Activated B cell treated with CpG ODN at 0.5 μM for 24 hours (primary cell): ENCODE data around the gene DNAJB13. TPM values are rescaled to one million over a fixed set of nuclear protein-coding genes. Genes with fewer than 3 reads are reported as not detected.

ENCODE experiments used
- ATAC-seq: fragments of 200-7000 bp; cut with Tn5 transposase; one replicate; pipeline ENCODE4 v1.10.0; 2021; ENCODE audit warnings: low read depth, mild to moderate bottlenecking, moderate library complexity
- CTCF ChIA-PET: fragments of 350-600 bp; sonication (Branson Sonifier 250); formaldehyde crosslinking; loops from one replicate; lab custom pipeline; 2021; ENCODE audit warnings: antibody characterized with exemption; lab: Charles Lee
- POLR2A ChIA-PET: fragments of 350-600 bp; sonication (Branson Sonifier 250); formaldehyde crosslinking; loops from one replicate; lab custom pipeline; 2021; ENCODE audit warnings: antibody characterized with exemption; lab: Charles Lee
- DNase-seq: peaks from one replicate; pipeline ENCODE4 v3.0.0; 2022
- H3K27ac Mint-ChIP-seq: one replicate; pipeline ENCODE4 v1.8.0; 2020; ENCODE audit warnings: mixed read lengths
- H3K27me3 Mint-ChIP-seq: one replicate; pipeline ENCODE4 v1.8.0; 2021; ENCODE audit warnings: mixed read lengths
- H3K36me3 Mint-ChIP-seq: one replicate; pipeline ENCODE4 v1.8.0; 2021; ENCODE audit warnings: low read depth, mixed read lengths
- H3K4me1 Mint-ChIP-seq: one replicate; pipeline ENCODE4 v1.8.0; 2021; ENCODE audit warnings: mixed read lengths
- H3K4me3 Mint-ChIP-seq: one replicate; pipeline ENCODE4 v1.8.0; 2020; ENCODE audit warnings: mild to moderate bottlenecking, mixed read lengths
- H3K9me3 Mint-ChIP-seq: one replicate; pipeline ENCODE4 v1.8.0; 2020; ENCODE audit warnings: mixed read lengths
- intact Hi-C: fragments of 100-400 bp; cut with micrococcal nuclease; formaldehyde crosslinking; loops from one replicate; pipeline ENCODE4 v1.15.1; 2024
- total RNA-seq: library from RNA; stranded (reverse); gene quantifications from 2 replicates; pipeline ENCODE4 v1.2.3, GENCODE V29; 2022
- TF ChIP-seq, protein P1 (sequence below): fragments of 200-600 bp; IDR thresholded peaks from one replicate; pipeline ENCODE4 v1.8.0; 2022; ENCODE audit warnings: antibody characterized with exemption, mild to moderate bottlenecking

DNAJB13 gene
- total RNA-seq, 1 donor from 2014 or later, result not detected

DNA sequence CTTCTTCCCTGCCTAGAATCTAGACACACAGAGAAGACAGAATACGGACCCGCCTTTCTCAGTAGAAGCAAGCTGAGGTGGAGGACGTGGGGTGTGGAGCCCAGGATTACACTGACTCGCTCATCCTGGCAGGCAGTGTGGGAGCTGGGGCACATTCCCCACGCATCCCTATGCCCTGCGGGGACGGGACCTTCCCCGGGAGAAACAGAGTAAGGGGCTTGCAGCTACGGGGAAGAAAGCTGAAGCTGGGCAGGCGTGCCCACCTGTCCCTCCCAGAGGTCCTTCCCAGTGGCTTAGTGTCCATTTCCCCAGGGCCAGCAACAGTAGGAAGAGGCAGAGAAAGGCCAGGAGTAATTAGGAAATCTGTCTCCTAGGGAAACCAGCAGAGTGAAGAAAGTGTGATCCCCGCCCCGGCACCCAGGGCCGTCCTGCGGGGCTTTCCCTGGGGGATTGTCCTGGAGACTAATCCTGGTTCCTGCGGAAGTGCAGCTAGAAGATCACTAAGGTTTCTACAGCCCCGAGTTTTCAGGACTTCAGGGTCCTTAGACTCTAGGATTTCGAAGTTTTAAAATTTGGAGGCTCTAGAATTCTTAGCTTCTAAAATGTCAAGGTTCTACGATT lies 7.8 kb downstream of the DNAJB13 start:
- Mint-ChIP-seq H3K27ac (no peak overlapping the region), H3K36me3 (no peaks in the 10 kb centered on the region), H3K27me3 (peaks cover 23% of the 10 kb centered on the region), H3K9me3 (no peaks in the 10 kb centered on the region), H3K4me3 (no peak overlapping the region), H3K4me1 (peaks cover 6% of the 10 kb centered on the region)
- CTCF ChIA-PET, result interaction anchor here (1.4 kb wide), 1 partner anchor 75 kb away, joined by 3 read pairs; no protein-coding TSS in a partner anchor
- POLR2A ChIA-PET, result no interaction called here
- DNase-seq, result no peak
- no peak for ATAC-seq
- TF ChIP-seq, protein P1, sequence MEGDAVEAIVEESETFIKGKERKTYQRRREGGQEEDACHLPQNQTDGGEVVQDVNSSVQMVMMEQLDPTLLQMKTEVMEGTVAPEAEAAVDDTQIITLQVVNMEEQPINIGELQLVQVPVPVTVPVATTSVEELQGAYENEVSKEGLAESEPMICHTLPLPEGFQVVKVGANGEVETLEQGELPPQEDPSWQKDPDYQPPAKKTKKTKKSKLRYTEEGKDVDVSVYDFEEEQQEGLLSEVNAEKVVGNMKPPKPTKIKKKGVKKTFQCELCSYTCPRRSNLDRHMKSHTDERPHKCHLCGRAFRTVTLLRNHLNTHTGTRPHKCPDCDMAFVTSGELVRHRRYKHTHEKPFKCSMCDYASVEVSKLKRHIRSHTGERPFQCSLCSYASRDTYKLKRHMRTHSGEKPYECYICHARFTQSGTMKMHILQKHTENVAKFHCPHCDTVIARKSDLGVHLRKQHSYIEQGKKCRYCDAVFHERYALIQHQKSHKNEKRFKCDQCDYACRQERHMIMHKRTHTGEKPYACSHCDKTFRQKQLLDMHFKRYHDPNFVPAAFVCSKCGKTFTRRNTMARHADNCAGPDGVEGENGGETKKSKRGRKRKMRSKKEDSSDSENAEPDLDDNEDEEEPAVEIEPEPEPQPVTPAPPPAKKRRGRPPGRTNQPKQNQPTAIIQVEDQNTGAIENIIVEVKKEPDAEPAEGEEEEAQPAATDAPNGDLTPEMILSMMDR, result no peak
- intact Hi-C loops, result no loop called here

DNA sequence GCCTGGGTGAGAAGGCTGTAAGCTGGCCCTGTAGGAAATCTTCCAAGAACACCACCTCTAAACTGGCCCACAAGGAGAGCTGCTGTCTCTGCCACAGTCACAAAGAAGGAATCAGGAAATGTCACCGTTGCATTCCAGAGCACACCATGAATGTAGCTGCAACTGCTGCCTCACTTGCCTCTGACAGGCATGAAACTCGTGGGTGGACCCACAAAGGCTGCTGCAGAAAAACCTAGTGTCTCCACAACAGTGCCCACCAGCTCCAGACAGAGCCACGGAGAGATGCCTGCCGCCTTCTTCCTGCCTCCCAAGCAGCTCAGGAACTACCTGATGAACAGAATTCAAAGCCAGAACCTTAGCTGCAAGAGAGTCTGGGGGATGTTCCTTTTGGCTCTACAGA lies 10.5 kb downstream of the DNAJB13 start:
- intact Hi-C loops, result no loop called here
- POLR2A ChIA-PET, result interaction anchor here (1.1 kb wide), 1 partner anchor 21 kb away, joined by 3 read pairs; the partner anchor contains the start of gene UCP2
- Mint-ChIP-seq H3K4me1 (peaks cover 15% of the 10 kb centered on the region), H3K9me3 (no peaks in the 10 kb centered on the region), H3K27me3 (peaks cover 16% of the 10 kb centered on the region), H3K36me3 (no peaks in the 10 kb centered on the region), H3K4me3 (no peak overlapping the region), H3K27ac (no peak overlapping the region)
- CTCF ChIA-PET, result no interaction called here
- TF ChIP-seq, protein P1, result no peak
- DNase-seq, result no peak
- no peak for ATAC-seq

DNA sequence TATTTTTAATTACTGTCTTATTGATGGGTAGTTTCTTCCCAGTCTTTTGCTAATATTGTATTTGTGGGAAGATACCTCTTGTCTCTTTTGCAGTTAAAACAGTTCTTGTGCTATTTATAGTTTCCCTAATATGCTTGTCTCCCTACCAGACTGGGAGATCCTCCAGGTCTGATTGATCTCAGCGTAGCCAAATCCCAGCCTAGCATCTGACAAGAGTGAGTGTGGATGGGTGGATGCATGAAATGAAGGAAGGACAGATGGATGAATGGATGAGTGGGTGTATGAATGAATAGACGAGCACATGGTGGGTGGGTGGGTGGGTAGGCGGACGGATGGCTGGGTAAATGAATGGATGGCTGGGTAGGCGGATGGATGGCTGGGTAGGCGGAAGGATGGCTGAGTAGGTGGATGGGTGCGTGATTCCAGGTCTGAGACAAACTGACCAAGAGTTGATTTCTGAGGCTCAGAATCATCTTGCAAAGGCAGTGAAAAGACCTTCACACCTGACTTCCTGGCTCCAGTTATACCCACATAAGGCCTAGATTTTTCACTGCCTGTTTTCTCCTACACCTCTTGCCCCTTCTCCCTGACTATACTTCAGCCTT lies 11.4 kb downstream of the DNAJB13 start:
- TF ChIP-seq, protein P1, result no peak
- H3K4me3 Mint-ChIP-seq, result no peak overlapping the region
- CTCF ChIA-PET, result interaction anchor here (0.9 kb wide), 1 partner anchor 35 kb away, joined by 3 read pairs; no protein-coding TSS in a partner anchor
- no peak for DNase-seq
- H3K36me3 Mint-ChIP-seq, result no peaks in the 10 kb centered on the region
- ATAC-seq, result no peak
- POLR2A ChIA-PET, result no interaction called here
- H3K4me1 Mint-ChIP-seq, result peaks cover 15% of the 10 kb centered on the region
- no peak overlapping the region for H3K27ac Mint-ChIP-seq
- H3K27me3 Mint-ChIP-seq, result peaks cover 12% of the 10 kb centered on the region
- intact Hi-C loops, result no loop called here
- H3K9me3 Mint-ChIP-seq, result no peaks in the 10 kb centered on the region

DNA sequence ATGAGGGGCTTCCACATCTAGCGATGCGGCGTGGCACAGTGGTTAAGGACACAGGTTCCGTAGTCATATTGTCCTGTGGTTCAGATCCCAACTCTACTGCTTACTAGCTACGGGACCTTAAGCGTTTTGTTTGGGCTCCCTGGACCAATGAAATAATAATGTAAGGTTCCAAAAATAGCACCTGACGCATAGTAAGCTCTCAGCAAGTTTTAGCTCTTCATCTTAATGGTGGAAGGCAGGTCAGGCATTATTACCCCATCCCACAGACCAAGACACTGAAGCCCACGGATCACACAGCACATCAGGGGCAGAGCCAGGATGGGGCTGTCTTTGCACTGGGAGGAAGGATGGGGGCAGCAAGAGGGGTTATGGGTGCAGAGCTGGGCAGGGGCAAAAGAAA lies 13.0 kb downstream of the DNAJB13 start:
- intact Hi-C loops, result loop anchor here (1.0 kb wide), 7 partner anchors 10 to 291 kb away; partner anchors contain the start of genes C2CD3 and PPME1
- ATAC-seq, result no peak
- CTCF ChIA-PET, result interaction anchor here (0.6 to 2.1 kb wide), 13 partner anchors 9 to 486 kb away, joined by 3 to 16 read pairs (median 4); partner anchors contain the start of genes C2CD3 and PPME1
- POLR2A ChIA-PET, result interaction anchor here (0.6 to 10.5 kb wide), 6 partner anchors 10 to 207 kb away, joined by 3 to 234 read pairs (median 6); partner anchors contain the start of genes C2CD3, PPME1 and UCP2
- Mint-ChIP-seq H3K4me3 (no peak overlapping the region), H3K27ac (no peak overlapping the region), H3K4me1 (peaks cover 24% of the 10 kb centered on the region), H3K9me3 (no peaks in the 10 kb centered on the region), H3K36me3 (no peaks in the 10 kb centered on the region), H3K27me3 (no peaks in the 10 kb centered on the region)
- DNase-seq, result no peak
- TF ChIP-seq, protein P1, result no peak
